GM23338 (cell line): ENCODE results near the gene SNTG2. TPM values are rescaled to one million over a fixed set of nuclear protein-coding genes. Genes with fewer than 3 reads are reported as not detected.

Experiments
- ATAC-seq: fragments of 200-7000 bp; cut with Tn5 transposase; 3 replicates; pipeline ENCODE4 v1.9.1; 2020
- DNase-seq: peaks from one replicate; pipeline ENCODE4 v3.0.0-alpha.2; 2015; ENCODE audit warnings: low spot score
- H2AFZ ChIP-seq: fragments of 200-600 bp; sonication (generic); 2 replicates; pipeline ENCODE4 v1.8.0; 2016; ENCODE audit warnings: antibody characterized with exemption, mild to moderate bottlenecking, moderate library complexity
- H3F3A ChIP-seq: fragments of 200-600 bp; sonication (generic); replicated peaks from 2 replicates; pipeline ENCODE4 v1.8.0; 2017; ENCODE audit warnings: antibody characterized with exemption, mixed run types, low read depth
- H3K27ac ChIP-seq: fragments of 200-600 bp; sonication (generic); 2 replicates; pipeline ENCODE4 v1.6.1; 2016; ENCODE audit warnings: low read depth
- H3K27me3 ChIP-seq: fragments of 200-600 bp; sonication (generic); 2 replicates; pipeline ENCODE4 v1.8.0; 2016; ENCODE audit warnings: mild to moderate bottlenecking, mixed run types, moderate library complexity; ENCODE audit not compliant: insufficient read depth
- H3K36me3 ChIP-seq: fragments of 200-600 bp; sonication (generic); 2 replicates; pipeline ENCODE4 v1.8.0; 2016; ENCODE audit warnings: mild to moderate bottlenecking; ENCODE audit not compliant: insufficient read depth
- H3K4me1 ChIP-seq: fragments of 200-600 bp; sonication (generic); 2 replicates; pipeline ENCODE4 v1.8.0; 2016; ENCODE audit warnings: mild to moderate bottlenecking, moderate library complexity; ENCODE audit not compliant: insufficient read depth
- H3K4me2 ChIP-seq: fragments of 200-600 bp; sonication (generic); 2 replicates; pipeline ENCODE4 v1.7.1; 2017; ENCODE audit warnings: mixed run types
- H3K4me3 ChIP-seq: fragments of 200-600 bp; sonication (generic); 2 replicates; pipeline ENCODE4 v1.6.1; 2016; ENCODE audit warnings: mixed run types
- H3K79me2 ChIP-seq: fragments of 200-600 bp; sonication (generic); replicated peaks from 2 replicates; pipeline ENCODE4 v1.8.0; 2017; ENCODE audit warnings: mild to moderate bottlenecking; ENCODE audit not compliant: insufficient read depth
- H3K9me2 ChIP-seq: fragments of 200-600 bp; sonication (generic); 2 replicates; pipeline ENCODE4 v1.8.0; 2017; ENCODE audit not compliant: insufficient read depth
- H4K20me1 ChIP-seq: fragments of 200-600 bp; sonication (generic); replicated peaks from 2 replicates; pipeline ENCODE4 v1.8.0; 2017; ENCODE audit warnings: mild to moderate bottlenecking; ENCODE audit not compliant: insufficient read depth
- H3K27ac Mint-ChIP-seq: 2 replicates; pipeline ENCODE4 v1.8.0; 2020; ENCODE audit warnings: inconsistent platforms, mild to moderate bottlenecking, moderate library complexity, mixed read lengths
- H3K27me3 Mint-ChIP-seq: 3 replicates; pipeline ENCODE4 v1.8.0; 2022; ENCODE audit warnings: low read depth, mild to moderate bottlenecking, moderate library complexity, mixed read lengths, inconsistent platforms; ENCODE audit not compliant: insufficient read depth, poor library complexity
- H3K36me3 Mint-ChIP-seq: 3 replicates; pipeline ENCODE4 v1.8.0; 2021; ENCODE audit warnings: low read depth, mild to moderate bottlenecking, inconsistent platforms, moderate library complexity, mixed read lengths
- H3K4me1 Mint-ChIP-seq: 3 replicates; pipeline ENCODE4 v1.8.0; 2020; ENCODE audit warnings: mild to moderate bottlenecking, inconsistent platforms, mixed read lengths
- H3K4me3 Mint-ChIP-seq: 3 replicates; pipeline ENCODE4 v1.8.0; 2021; ENCODE audit warnings: moderate library complexity, mild to moderate bottlenecking, inconsistent platforms, mixed read lengths
- H3K9me3 Mint-ChIP-seq: 3 replicates; pipeline ENCODE4 v1.8.0; 2020; ENCODE audit warnings: moderate library complexity, mild to moderate bottlenecking, inconsistent platforms, mixed read lengths
- CREB1 ChIP-seq: fragments of 250-450 bp; sonication (Bioruptor Pico); IDR thresholded peaks from 2 replicates; pipeline ENCODE4 v1.5.0; 2020; ENCODE audit warnings: low read depth, mild to moderate bottlenecking, moderate library complexity
- EZH2 ChIP-seq: fragments of 200-600 bp; sonication (generic); IDR thresholded peaks from one replicate; pipeline ENCODE4 v1.8.0; 2017; ENCODE audit warnings: antibody characterized with exemption, mild to moderate bottlenecking, low read depth; ENCODE audit not compliant: unreplicated experiment
- EZH2phosphoT487 ChIP-seq: fragments of 200-600 bp; sonication (generic); IDR thresholded peaks from one replicate; pipeline ENCODE4 v1.8.1; 2018; ENCODE audit warnings: antibody characterized with exemption; ENCODE audit not compliant: unreplicated experiment
- JUNB ChIP-seq: IDR thresholded peaks from one replicate; pipeline ENCODE4 v1.6.1; 2016; ENCODE audit warnings: antibody characterized with exemption; ENCODE audit not compliant: unreplicated experiment
- POLR2AphosphoS5 ChIP-seq: IDR thresholded peaks from 2 replicates; pipeline ENCODE4 v1.6.1; 2016; ENCODE audit warnings: antibody characterized with exemption, low read depth
- STAT1 ChIP-seq: IDR thresholded peaks from one replicate; pipeline ENCODE4 v1.6.1; 2016; ENCODE audit warnings: antibody characterized with exemption; ENCODE audit not compliant: unreplicated experiment
- ZNF114 ChIP-seq: fragments of 250-450 bp; sonication (Bioruptor Pico); IDR thresholded peaks from 2 replicates; pipeline ENCODE4 v1.5.0; 2020; ENCODE audit warnings: mild to moderate bottlenecking, moderate library complexity
- ZNF331 ChIP-seq: fragments of 250-450 bp; sonication (Bioruptor Pico); IDR thresholded peaks from 2 replicates; pipeline ENCODE4 v1.5.0; 2020; ENCODE audit warnings: low read depth, mild to moderate bottlenecking, moderate library complexity
- polyA plus RNA-seq: library from polyadenylated mRNA; unstranded; fragments of >200 nt; fragmentation: Nextera tagmentation; extraction: Ambion mirVana; gene quantifications from 2 replicates; pipeline ENCODE4 v1.2.1, GENCODE V29; 2016
- total RNA-seq: library from RNA; depleted of rRNA; stranded (reverse); fragments of >200 nt; shearing (Covaris generic); gene quantifications from 2 replicates; pipeline ENCODE4 v1.2.3, GENCODE V29; 2014
- TF ChIP-seq, protein P1 (sequence below): IDR thresholded peaks from one replicate; pipeline ENCODE4 v1.6.1; 2018; ENCODE audit warnings: antibody characterized with exemption; ENCODE audit not compliant: unreplicated experiment
- TF ChIP-seq, protein P2 (sequence below): IDR thresholded peaks from 2 replicates; pipeline ENCODE4 v1.6.1; 2016; ENCODE audit warnings: antibody characterized with exemption
- TF ChIP-seq, protein P3 (sequence below), 2 experiments: fragments of 200-600 bp in 1 of 2; sonication (generic) in 1 of 2; conservative IDR thresholded peaks; 2 replicates each; pipeline versions ENCODE4 v1.5.1 to v1.6.1; 2016 to 2017; ENCODE audit warnings: antibody characterized with exemption in 2 of 2, low read depth in 2 of 2, mild to moderate bottlenecking in 2 of 2, moderate library complexity in 1 of 2
- TF ChIP-seq, protein P4 (sequence below): fragments of 250-450 bp; sonication (Bioruptor Pico); IDR thresholded peaks from 2 replicates; pipeline ENCODE4 v1.5.0; 2020; ENCODE audit warnings: mild to moderate bottlenecking, moderate library complexity

The SNTG2 gene
- total and polyA plus RNA-seq, 2 experiments from 2014 or later, result 27.5 to 60.4 TPM

DNA sequence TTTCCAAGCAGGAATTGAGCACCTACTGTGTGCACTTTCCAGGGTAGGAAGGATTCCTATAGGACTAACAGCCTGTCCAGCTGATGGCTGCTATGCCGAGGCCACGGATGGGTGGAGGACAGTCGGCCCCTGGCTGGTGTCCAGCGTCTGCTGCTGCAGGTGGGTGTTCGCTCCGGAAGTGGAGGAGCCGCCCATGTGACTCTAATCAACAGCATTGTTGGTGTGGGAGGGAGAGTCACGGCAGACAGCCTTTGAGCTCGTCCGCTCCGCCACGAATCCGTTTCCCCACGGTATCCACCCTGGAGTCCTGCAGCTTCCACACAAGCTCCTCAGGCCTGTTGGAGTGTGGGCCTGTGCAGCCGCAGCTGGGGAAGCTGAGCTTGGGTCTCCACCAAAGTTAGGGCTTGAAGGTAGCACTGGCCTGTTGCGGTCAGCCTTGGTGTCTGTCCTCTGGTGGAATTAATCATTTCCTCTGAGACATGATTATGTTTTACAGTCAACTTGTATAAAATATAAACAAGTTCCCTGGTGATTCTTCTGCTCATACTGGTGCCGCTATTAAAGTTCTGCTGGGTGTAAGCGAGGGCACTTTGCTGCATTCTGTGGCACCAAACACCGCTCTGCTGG, 276.7 kb downstream of the SNTG2 start:
- no peak overlapping the region for H3K27ac Mint-ChIP-seq
- H3K36me3 Mint-ChIP-seq, result peaks cover 48% of the 10 kb centered on the region
- no peak for ATAC-seq
- H4K20me1 ChIP-seq, result no peaks in the 10 kb centered on the region
- no peak for DNase-seq
- H3K27me3 Mint-ChIP-seq, result peaks cover 10% of the 10 kb centered on the region
- H3K4me1 Mint-ChIP-seq, result no peaks in the 10 kb centered on the region
- H3K27ac ChIP-seq, result no peak overlapping the region
- no peak overlapping the region for H3K4me3 ChIP-seq
- H3K79me2 ChIP-seq, result no peaks in the 10 kb centered on the region
- H3F3A ChIP-seq, result no peaks in the 10 kb centered on the region
- no peaks in the 10 kb centered on the region for H3K4me1 ChIP-seq
- TF ChIP-seq EZH2phosphoT487, result no peak
- TF ChIP-seq ZNF331 (CRISPR knock-in tag), result no peak
- TF ChIP-seq ZNF114 (CRISPR knock-in tag), result no peak
- TF ChIP-seq CREB1 (CRISPR knock-in tag), result no peak
- no peak for TF ChIP-seq POLR2AphosphoS5
- TF ChIP-seq EZH2, result no peak
- TF ChIP-seq STAT1, result no peak
- TF ChIP-seq, protein P1, sequence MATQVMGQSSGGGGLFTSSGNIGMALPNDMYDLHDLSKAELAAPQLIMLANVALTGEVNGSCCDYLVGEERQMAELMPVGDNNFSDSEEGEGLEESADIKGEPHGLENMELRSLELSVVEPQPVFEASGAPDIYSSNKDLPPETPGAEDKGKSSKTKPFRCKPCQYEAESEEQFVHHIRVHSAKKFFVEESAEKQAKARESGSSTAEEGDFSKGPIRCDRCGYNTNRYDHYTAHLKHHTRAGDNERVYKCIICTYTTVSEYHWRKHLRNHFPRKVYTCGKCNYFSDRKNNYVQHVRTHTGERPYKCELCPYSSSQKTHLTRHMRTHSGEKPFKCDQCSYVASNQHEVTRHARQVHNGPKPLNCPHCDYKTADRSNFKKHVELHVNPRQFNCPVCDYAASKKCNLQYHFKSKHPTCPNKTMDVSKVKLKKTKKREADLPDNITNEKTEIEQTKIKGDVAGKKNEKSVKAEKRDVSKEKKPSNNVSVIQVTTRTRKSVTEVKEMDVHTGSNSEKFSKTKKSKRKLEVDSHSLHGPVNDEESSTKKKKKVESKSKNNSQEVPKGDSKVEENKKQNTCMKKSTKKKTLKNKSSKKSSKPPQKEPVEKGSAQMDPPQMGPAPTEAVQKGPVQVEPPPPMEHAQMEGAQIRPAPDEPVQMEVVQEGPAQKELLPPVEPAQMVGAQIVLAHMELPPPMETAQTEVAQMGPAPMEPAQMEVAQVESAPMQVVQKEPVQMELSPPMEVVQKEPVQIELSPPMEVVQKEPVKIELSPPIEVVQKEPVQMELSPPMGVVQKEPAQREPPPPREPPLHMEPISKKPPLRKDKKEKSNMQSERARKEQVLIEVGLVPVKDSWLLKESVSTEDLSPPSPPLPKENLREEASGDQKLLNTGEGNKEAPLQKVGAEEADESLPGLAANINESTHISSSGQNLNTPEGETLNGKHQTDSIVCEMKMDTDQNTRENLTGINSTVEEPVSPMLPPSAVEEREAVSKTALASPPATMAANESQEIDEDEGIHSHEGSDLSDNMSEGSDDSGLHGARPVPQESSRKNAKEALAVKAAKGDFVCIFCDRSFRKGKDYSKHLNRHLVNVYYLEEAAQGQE, result no peak
- TF ChIP-seq, protein P2, sequence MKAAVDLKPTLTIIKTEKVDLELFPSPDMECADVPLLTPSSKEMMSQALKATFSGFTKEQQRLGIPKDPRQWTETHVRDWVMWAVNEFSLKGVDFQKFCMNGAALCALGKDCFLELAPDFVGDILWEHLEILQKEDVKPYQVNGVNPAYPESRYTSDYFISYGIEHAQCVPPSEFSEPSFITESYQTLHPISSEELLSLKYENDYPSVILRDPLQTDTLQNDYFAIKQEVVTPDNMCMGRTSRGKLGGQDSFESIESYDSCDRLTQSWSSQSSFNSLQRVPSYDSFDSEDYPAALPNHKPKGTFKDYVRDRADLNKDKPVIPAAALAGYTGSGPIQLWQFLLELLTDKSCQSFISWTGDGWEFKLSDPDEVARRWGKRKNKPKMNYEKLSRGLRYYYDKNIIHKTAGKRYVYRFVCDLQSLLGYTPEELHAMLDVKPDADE, result no peak
- TF ChIP-seq, protein P3, sequence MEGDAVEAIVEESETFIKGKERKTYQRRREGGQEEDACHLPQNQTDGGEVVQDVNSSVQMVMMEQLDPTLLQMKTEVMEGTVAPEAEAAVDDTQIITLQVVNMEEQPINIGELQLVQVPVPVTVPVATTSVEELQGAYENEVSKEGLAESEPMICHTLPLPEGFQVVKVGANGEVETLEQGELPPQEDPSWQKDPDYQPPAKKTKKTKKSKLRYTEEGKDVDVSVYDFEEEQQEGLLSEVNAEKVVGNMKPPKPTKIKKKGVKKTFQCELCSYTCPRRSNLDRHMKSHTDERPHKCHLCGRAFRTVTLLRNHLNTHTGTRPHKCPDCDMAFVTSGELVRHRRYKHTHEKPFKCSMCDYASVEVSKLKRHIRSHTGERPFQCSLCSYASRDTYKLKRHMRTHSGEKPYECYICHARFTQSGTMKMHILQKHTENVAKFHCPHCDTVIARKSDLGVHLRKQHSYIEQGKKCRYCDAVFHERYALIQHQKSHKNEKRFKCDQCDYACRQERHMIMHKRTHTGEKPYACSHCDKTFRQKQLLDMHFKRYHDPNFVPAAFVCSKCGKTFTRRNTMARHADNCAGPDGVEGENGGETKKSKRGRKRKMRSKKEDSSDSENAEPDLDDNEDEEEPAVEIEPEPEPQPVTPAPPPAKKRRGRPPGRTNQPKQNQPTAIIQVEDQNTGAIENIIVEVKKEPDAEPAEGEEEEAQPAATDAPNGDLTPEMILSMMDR (conservative IDR thresholded peaks at IDR 0.05; ENCODE audit: low read depth in 2 of 2), result no peak
- TF ChIP-seq JUNB, result no peak
- TF ChIP-seq, protein P4, sequence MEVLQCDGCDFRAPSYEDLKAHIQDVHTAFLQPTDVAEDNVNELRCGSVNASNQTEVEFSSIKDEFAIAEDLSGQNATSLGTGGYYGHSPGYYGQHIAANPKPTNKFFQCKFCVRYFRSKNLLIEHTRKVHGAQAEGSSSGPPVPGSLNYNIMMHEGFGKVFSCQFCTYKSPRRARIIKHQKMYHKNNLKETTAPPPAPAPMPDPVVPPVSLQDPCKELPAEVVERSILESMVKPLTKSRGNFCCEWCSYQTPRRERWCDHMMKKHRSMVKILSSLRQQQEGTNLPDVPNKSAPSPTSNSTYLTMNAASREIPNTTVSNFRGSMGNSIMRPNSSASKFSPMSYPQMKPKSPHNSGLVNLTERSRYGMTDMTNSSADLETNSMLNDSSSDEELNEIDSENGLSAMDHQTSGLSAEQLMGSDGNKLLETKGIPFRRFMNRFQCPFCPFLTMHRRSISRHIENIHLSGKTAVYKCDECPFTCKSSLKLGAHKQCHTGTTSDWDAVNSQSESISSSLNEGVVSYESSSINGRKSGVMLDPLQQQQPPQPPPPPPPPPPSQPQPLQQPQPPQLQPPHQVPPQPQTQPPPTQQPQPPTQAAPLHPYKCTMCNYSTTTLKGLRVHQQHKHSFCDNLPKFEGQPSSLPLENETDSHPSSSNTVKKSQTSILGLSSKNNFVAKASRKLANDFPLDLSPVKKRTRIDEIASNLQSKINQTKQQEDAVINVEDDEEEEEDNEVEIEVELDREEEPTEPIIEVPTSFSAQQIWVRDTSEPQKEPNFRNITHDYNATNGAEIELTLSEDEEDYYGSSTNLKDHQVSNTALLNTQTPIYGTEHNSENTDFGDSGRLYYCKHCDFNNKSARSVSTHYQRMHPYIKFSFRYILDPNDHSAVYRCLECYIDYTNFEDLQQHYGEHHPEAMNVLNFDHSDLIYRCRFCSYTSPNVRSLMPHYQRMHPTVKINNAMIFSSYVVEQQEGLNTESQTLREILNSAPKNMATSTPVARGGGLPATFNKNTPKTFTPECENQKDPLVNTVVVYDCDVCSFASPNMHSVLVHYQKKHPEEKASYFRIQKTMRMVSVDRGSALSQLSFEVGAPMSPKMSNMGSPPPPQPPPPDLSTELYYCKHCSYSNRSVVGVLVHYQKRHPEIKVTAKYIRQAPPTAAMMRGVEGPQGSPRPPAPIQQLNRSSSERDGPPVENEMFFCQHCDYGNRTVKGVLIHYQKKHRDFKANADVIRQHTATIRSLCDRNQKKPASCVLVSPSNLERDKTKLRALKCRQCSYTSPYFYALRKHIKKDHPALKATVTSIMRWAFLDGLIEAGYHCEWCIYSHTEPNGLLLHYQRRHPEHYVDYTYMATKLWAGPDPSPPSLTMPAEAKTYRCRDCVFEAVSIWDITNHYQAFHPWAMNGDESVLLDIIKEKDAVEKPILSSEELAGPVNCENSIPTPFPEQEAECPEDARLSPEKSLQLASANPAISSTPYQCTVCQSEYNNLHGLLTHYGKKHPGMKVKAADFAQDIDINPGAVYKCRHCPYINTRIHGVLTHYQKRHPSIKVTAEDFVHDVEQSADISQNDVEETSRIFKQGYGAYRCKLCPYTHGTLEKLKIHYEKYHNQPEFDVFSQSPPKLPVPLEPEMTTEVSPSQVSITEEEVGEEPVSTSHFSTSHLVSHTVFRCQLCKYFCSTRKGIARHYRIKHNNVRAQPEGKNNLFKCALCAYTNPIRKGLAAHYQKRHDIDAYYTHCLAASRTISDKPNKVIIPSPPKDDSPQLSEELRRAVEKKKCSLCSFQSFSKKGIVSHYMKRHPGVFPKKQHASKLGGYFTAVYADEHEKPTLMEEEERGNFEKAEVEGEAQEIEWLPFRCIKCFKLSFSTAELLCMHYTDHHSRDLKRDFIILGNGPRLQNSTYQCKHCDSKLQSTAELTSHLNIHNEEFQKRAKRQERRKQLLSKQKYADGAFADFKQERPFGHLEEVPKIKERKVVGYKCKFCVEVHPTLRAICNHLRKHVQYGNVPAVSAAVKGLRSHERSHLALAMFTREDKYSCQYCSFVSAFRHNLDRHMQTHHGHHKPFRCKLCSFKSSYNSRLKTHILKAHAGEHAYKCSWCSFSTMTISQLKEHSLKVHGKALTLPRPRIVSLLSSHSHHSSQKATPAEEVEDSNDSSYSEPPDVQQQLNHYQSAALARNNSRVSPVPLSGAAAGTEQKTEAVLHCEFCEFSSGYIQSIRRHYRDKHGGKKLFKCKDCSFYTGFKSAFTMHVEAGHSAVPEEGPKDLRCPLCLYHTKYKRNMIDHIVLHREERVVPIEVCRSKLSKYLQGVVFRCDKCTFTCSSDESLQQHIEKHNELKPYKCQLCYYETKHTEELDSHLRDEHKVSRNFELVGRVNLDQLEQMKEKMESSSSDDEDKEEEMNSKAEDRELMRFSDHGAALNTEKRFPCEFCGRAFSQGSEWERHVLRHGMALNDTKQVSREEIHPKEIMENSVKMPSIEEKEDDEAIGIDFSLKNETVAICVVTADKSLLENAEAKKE (CRISPR knock-in tag), result no peak
- H3K36me3 ChIP-seq, result peaks cover 4% of the 10 kb centered on the region; the same call in 1 of the 2 replicates
- no peaks in the 10 kb centered on the region for H3K27me3 ChIP-seq
- no peak overlapping the region for H2AFZ ChIP-seq
- no peak overlapping the region for H3K4me2 ChIP-seq
- H3K9me3 Mint-ChIP-seq, result peaks cover 27% of the 10 kb centered on the region
- no peaks in the 10 kb centered on the region for H3K9me2 ChIP-seq
- no peak overlapping the region for H3K4me3 Mint-ChIP-seq
